ENCODE data around the gene NPHP4. TPM values are rescaled to one million over a fixed set of nuclear protein-coding genes. Genes with fewer than 3 reads are reported as not detected.

Gene NPHP4
- total and polyA plus RNA-seq, 7 donors: 1.3 to 2.8 (median 1.8) TPM

DNA sequence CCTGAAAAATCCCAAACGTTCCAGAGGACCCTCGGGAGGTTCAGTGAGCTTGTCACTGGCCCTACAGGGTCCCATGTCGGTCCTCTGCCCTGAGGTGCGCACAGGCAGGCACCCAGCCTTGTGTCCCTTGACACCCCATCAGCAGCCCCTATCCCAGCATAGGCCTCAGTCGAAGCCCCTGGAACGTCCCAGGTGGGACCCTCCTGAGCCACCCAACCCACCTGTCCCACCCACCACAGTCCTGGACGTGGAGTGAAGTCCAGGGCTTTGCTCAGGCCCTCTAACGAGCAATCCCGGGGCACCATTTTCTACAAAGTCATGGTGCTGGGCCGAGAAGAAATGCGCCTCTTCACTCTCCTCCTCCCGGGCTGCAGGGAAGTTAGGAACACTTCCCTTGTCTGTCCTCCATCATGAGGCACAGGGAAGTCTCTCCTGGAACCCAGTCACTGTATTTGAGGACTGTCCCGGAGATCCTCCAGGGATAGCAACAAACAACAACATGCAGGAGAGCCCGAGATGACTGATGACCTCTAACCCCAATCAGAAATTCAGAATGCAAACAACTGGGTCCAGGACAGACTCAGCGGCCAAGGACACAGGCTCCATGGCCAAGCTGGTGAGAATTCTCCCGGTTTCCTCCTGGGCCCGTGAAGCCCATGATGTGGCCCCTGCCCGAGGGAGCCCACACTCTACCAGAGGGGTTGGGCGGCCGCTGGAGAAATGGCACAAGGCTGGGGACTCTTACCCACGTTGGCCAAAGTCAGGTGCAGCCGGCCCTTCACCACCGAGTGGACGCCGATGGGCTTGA lies 105.5 kb downstream of the NPHP4 start:
- intact Hi-C loops (cut with DNase I): no loop called here
- no peak for TF ChIP-seq CTCF (IDR thresholded peaks at IDR 0.05)
- peak in 1 of 2 donors; percentile 25 for DNase-seq
- Histone ChIP-seq H3K36me3 (ENCODE audit: insufficient read depth in 1 of 2, low read depth in 1 of 2) (no peaks in the 10 kb centered on the region), H3K27me3 (ENCODE audit: insufficient read depth in 3 of 3, low read length in 2 of 3) (no peaks in the 10 kb centered on the region), H3K27ac (no peak overlapping the region), H3K4me1 (no peaks in the 10 kb centered on the region), H3K4me3 (no peak overlapping the region), H3K9me3 (no peaks in the 10 kb centered on the region)
- 93 to 94% (median 93%) methylated on average over 25 of the region's 25 CpGs for WGBS, 3 donors
- ATAC-seq: no peak

DNA sequence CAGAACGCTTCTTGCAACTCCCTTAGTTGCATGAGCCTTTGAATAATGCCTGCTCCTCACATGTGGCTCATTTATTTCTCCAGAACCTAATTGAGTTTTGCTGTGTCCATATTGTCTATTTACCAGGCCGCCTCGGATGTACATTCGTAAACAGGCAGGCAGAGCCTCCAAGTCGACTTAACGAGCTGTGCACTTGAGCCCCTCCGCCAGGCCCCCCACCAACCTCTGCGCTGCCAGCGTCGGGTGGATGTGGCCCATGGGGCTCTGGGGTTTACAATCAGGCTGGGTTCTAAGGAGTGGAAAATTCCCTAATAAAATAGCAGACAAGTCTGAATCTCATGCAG lies 106.1 kb downstream of the NPHP4 start:
- no peaks in the 10 kb centered on the region for H3K4me1 ChIP-seq
- no peak for TF ChIP-seq CTCF (IDR thresholded peaks at IDR 0.05)
- no peaks in the 10 kb centered on the region for H3K27me3 ChIP-seq (ENCODE audit: insufficient read depth in 3 of 3, low read length in 2 of 3)
- WGBS, 3 donors: 91 to 92% (median 92%) methylated on average over 10 of the region's 10 CpGs
- no peaks in the 10 kb centered on the region for H3K36me3 ChIP-seq (ENCODE audit: insufficient read depth in 1 of 2, low read depth in 1 of 2)
- H3K9me3 ChIP-seq: no peaks in the 10 kb centered on the region
- DNase-seq (peak in 1 of 2 donors; percentile 6), ATAC-seq (no peak)
- H3K27ac ChIP-seq: no peak overlapping the region
- no peak overlapping the region for H3K4me3 ChIP-seq
- intact Hi-C loops (cut with DNase I): no loop called here

- DNase-seq (peak in 1 of 2 donors; percentile 22), ATAC-seq (no peak)
- 81 to 85% (median 84%) methylated on average over 18 of the region's 18 CpGs for WGBS, 3 donors
- Histone ChIP-seq H3K27me3 (ENCODE audit: insufficient read depth in 3 of 3, low read length in 2 of 3) (no peaks in the 10 kb centered on the region), H3K27ac (no peak overlapping the region), H3K4me3 (no peak overlapping the region), H3K9me3 (no peaks in the 10 kb centered on the region), H3K36me3 (ENCODE audit: insufficient read depth in 1 of 2, low read depth in 1 of 2) (no peaks in the 10 kb centered on the region), H3K4me1 (no peaks in the 10 kb centered on the region)
- intact Hi-C loops (cut with DNase I): no loop called here
- TF ChIP-seq CTCF (IDR thresholded peaks at IDR 0.05): no peak
Measured at GRCh38 chr1:5885471-5886139, 106.6 kb downstream of the NPHP4 start.

DNA sequence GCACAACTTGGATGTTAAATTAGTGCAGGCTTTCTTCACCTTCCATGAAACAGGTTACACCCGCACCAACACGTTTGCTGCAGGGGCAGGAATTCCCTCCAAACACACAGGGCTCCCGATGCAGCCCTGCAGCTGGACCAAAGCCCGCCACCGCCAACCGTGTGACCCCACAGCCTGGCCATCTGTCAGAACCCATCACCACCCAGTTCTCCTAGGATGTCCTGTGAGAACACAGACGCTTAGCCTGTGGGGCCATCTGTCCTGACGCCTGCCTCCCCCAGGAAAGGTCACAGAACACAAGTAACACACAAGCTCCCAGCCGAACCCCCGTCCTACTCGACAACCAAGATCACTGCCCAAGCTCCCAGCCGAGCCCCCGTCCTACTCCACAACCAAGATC lies 108.1 kb downstream of the NPHP4 start:
- no peaks in the 10 kb centered on the region for H3K27me3 ChIP-seq (ENCODE audit: insufficient read depth in 3 of 3, low read length in 2 of 3)
- no peak overlapping the region for H3K4me3 ChIP-seq
- H3K27ac ChIP-seq: no peak overlapping the region
- WGBS, 3 donors: 61 to 69% (median 67%) methylated on average over 11 to 13 of the region's 13 CpGs
- H3K4me1 ChIP-seq: no peaks in the 10 kb centered on the region
- no peaks in the 10 kb centered on the region for H3K9me3 ChIP-seq
- DNase-seq (peak in 1 of 2 donors; percentile 11), ATAC-seq (no peak)
- TF ChIP-seq CTCF (IDR thresholded peaks at IDR 0.05): no peak
- H3K36me3 ChIP-seq (ENCODE audit: insufficient read depth in 1 of 2, low read depth in 1 of 2): no peaks in the 10 kb centered on the region
- intact Hi-C loops (cut with DNase I): no loop called here
